Activated T-cell treated with anti-CD3 and anti-CD28 coated beads, Interleukin-2, amount 50 U/mL, for 48 hours (primary cell): ENCODE data around the gene VWCE.
"Not testable (repeated sequence)": the region's sequence is repeated elsewhere in the genome, so short reads cannot be mapped to it uniquely, and the experiment has no call there.

ENCODE experiments used
- DNase-seq, 2 experiments: peaks; one replicate each; pipeline ENCODE4 v3.0.0-alpha.2; 2020

The VWCE gene

GRCh38 chr11:61210629-61211028 is 84.5 kb downstream of the VWCE start:
- DNase-seq, result not testable (repeated sequence)
